NCI-H446 treated with DMSO at 0.1 percent for 48 hours (cell line): ENCODE measurements around the gene KCNAB2.

ENCODE experiments used
- DNase-seq: peaks from one replicate; lab custom pipeline; 2025; lab: John Stamatoyannopoulos, UW

The KCNAB2 gene

DNA sequence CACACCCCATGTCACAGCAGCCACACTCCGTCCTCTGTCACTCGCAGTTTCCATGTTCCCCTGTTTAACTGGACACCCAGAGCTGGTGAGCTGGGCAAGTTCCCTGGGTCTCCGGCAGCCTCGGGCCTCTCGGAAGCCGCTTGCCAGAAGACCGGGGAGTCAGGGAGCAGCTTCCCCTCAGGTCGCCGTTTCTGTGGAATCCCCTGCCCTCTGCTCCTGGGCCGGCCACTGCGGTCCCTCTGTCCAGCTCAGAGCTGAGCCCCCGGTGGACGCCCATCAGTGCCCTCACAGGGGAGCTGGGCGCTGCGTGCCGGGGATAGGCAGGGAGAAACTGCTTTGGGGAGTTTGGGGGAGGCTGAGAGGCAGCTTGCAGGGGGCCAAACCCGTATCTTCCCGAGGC, 37.7 kb downstream of the KCNAB2 start:
- DNase-seq = no peak

DNA sequence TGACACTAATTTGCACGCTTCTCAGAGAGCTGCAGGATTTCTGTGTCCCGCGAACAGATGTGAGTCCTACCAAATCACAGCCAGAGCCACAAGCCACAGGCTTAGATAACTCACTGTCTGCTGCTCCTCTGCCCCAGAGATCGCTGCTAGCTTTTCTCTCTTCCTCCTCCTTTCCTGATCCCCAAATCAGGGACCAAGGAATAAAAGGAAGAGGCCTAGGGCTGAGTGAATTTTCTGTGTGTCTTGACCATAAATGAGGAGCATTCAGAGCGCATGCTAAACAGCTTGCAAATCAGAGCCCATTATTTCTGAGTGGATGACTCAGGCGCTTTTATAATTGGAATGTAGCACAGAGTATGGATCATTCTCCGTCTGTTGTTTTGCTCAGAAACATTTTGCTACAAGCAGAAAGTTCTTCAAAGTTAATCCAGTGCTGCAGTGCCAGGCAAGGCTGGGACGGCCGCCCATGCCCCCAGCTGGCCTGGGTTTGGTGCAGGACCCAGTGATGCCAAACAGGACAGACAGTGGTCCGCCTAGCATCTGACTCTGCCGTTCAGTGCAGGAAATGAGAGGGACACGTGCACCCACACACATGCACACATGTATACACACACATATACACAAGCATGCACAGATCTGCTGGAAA, 38.2 kb downstream of the KCNAB2 start:
- peak; percentile 87 for DNase-seq

DNA sequence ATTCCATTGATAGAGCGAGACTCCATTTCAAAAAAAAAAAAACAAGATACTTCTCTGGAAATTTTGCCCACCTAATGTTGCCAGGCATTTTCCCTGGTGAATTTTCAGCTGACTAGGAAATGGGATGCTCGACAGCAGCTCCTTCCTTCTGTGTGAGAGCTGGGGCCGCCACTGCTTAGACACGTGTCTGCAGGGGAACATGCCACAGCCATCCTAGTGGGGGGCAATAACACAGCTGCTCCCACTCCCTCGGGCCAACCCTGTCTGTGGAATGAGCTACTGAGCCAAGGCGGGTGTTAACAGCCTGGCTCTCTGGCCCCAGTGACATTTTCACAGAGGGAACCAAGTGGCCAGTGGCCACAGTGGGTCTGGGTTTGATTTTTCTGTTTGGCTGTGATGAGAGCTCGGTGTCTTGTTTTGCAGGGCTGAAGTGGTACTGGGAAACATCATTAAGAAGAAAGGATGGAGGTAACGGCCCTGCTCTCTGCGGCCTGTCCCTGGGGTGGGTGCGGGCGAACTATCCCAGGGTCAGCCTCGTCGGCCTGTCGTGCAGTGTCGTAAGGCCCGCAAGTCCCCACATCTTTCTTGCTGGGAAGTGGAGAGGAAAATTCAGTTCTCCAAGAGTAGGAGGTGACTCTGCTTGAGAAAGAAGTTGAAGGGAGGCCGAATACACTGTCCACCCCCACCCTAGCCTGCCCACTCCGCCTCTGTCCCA, 39.2 kb downstream of the KCNAB2 start:
- DNase-seq = no peak

DNA sequence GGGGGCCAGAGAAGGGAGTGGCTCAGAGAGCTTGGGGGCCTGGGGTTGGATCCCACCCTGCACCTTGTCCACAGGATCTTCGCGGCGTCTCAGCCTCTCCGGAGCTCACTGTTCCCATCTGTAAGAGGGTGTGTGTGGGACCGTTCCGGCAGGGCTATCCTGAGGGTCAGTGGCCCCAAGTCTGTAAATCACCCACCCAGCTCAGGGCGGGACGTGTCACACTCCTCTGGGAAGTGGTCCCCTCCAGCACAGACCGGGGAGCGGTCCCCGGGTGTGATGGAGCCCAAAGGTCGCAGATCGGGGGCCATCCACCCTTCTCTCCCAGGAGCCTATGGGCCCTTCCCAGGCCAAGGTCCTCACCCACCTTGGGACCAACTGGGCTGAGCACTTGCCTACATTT, 40.0 kb downstream of the KCNAB2 start:
- no peak for DNase-seq

DNA sequence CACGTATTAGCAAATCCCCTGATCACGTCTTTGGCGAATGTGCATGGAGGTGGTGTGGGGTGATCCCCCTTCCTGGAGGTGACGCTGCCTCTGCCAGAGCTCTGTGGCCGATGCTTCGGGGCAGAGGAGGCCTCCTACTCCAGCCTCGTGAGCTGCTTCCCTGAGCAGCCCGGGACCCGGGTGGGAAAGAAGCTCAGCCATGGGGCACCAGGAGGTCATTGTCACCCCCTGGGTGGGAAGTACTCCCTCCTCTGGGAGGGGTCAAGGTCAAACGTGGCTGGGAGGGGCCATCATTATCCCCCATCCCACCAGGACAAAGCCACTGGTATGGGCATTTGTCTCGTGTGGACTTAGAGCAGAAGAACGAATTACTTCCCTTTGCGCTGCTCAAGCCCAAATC, 40.7 kb downstream of the KCNAB2 start:
- no peak for DNase-seq

DNA sequence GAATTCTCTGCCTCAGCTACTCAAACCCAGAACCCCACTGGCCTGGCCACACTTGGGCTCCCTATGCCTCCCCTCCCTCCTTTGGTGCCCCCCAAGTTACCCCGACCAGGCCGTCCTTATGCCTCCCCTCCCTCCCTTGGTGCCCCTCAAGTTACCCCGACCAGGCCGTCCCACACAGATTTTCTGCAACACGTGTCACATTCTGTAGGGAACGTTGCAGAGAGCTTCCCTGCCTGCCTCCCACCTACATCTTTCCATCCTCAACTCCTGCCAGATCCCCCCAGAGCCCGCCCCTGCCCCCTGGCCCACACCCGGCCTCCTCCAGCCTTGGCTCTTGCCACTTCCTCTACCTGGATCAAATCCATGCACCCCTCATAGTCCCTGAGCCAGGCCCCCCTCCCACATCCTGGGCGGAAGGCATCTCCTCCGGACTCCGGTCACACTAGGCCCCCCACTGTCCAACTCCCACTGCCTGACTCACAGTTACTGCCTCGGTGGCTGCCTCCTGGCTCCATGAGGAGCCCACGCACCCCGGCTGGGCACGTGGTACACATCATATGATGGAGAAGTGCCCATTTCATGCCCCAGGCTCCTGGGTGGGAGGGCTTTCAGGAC, 41.2 kb downstream of the KCNAB2 start:
- DNase-seq = no peak

DNA sequence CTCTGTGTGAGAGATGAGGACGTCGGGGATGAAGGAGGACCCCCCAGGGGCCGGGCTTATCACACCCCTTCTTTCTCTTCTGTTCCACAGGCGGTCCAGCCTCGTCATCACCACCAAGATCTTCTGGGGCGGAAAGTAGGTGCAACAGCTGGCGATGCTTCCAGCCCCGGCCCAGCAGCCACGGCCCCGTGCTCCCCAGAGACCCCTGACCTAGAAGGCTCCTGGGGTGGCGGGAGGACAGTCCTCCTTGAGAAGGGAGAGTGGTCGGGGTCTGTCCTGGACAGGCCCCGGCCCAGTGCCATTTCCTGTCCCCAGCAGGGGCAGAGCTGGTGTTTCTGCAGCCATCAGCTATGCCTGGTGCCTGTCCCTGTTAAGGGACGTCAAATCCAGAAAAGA, 41.7 kb downstream of the KCNAB2 start:
- no peak for DNase-seq

DNA sequence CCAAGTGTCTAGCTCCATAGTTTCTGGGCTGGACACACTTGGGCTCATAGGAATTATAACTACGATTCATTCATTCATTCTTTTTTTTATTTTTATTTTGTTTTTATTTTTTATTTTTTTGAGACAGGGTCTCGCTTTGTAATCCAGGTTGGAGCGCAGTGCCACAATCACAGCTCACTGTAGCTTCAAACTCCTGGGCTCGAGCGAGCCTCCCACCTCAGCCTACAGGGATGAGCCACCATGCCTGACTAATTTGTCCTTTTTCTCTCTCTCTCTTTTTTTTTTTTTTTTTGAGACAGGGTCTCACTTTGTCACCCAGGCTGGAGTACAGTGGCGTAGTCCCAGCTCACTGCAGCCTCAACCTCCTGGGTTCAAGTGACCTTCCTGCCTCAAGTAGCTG, 42.3 kb downstream of the KCNAB2 start:
- no peak for DNase-seq

DNA sequence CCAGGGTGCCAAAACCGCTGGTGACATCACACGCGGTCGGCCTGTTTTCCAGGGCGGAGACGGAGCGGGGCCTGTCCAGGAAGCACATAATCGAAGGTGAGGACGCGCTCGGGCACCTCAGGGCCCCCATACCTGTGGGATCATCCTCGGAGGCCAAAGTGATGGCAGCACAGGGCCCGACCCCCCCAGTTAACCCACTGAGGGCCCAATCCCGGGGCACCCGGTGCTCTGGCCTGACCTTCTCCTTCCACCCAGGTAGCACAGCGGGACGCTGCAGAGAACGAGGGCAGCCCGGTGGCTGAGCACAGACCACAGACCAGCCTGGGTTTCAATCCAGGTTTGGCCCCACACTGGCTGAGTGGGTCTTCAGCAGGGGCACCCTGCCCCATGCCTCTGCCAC, 43.3 kb downstream of the KCNAB2 start:
- no peak for DNase-seq

DNA sequence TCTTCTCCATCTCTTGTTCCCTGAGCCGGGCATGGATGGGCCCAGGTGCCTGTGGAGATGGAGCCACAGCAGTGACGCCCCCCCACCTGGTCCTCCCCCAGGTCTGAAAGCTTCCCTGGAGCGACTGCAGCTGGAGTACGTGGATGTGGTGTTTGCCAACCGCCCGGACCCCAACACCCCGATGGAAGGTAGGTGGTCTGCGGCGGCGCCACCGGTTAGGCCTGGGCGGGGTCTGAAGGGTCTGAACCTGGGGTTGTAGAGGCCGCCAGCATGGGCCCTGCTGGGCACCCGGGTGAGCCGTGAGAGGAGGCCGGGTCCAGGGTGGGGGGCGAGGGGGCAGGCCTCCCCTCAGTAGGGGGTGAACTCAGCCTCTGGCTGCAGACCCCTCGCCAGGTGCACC, 44.6 kb downstream of the KCNAB2 start:
- DNase-seq = no peak

DNA sequence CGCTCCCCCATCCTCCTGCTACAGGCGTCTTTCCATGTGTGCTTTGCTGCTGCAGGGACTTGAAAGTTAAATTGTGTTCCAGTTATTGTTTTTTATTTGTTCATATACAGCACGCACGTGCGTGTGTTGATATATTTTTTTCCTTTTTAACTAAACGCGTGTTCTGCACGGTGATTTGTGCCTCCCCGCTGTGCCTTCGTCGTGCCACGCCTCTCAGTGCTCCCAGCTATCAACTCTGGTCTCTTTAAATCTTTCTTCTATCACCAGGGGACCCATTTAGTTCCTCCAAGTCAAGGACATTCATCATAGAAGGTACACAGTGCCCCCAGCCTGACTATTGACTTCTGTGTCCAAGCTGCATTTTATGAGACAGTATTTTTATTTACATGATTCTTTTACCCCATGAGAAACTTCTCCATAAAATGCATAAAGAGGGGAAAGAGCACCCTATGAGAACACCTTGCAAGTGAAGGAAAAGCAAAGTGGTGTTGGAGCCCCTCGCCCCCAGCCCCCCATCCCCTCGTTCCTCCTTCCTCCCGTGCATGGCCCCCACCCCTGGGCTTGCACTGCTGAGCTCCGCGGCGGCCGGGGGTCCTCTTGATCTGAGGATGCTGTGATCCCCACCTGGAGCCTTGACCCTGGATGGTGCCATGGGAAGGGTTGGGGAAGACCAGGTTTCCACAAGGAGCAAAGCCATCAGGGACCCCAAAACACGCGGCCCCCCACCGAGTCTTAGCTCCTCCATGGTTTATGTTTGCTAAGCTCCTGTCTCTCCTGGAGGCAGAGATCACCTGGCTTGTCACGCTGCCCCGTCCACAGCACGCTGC, 45.5 kb downstream of the KCNAB2 start:
- no peak for DNase-seq

DNA sequence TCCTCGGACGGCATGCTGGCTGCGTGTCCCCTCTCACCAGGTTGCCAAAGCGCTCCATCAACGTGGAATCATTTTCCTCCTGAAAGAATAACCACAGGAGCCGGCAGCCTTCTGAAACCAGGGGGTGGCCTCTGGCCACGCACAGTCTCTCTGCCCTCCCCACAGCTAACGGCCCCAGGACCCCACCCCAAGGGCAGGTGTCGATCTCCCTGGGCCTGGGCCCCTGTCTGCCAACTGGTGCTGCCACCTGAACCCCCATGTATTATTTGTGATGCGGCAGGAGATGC, 46.1 kb downstream of the KCNAB2 start:
- no peak for DNase-seq

DNA sequence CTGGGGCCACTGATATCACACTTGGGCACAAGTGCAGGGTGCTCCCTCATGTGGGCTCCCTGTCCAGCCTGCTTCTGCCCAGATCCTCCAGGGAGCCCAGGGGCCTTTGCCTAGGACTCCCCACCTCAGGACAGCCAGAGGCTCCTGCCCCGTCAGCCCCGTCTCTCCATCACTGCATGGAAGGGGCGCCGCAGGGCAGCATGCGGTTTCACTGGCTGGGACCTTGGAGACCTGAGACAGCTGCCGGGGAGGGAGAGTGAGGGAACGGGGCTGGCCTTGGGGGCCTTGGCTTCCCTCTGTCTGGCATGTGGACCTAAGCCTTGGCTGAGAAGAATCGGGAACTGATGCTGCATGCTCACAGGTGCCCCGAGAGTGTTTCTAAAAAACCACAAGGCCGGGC, 46.5 kb downstream of the KCNAB2 start:
- DNase-seq = no peak

DNA sequence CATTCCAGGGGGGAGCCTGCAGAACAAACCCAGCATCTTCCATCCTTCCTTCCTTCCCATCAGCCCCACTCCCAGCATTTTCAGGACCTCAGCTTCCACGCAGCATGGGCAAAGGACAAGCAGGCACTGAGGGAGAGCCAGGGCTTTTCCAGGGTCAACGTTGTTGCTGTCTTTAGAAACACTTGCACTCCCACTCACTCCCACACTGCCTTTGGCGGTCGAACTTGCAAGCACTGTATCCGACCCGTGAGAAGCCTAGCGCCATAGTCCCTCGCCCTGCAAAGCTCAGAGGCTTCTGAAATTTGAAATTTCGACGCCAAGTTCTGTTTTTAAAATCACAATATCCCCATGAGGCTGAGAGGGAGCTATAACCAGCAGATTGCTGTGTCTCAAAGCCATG, 47.4 kb downstream of the KCNAB2 start:
- no peak for DNase-seq

DNA sequence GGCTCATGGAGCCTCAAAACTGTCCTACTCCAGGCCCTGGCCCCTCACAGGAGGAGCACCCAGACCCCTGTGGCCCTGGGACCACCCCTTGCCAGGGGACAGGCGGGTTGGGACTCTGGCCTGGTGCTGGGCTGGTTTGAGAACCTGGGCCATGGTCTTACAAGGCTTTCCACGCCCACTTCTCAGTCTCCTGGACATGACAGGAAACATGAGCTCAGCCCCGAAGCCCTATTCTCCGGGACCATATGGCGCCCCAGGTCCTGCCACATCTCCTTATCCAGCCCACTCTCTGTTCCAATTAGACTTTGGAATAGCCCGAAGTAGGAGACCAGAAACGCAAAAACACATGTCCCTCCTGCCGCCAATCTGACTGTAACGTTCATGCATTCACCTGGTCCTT, 47.9 kb downstream of the KCNAB2 start:
- DNase-seq = no peak

DNA sequence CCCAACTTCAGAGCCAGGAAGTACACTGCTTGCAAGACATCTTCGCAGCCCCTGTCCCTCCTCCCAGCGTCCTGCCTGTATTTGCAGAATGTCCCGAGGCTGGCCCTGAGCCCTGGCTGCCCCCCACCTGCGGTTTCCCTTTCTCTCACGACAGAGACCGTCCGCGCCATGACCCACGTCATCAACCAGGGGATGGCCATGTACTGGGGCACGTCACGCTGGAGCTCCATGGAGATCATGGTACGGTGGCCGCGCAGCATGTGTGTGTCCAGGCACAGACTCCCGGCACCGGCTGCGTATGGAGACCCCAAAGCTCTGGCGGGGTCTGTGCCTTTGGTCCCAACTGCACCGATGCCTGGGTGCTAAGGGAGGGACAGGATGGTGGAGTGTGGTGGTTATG, 48.6 kb downstream of the KCNAB2 start:
- no peak for DNase-seq

DNA sequence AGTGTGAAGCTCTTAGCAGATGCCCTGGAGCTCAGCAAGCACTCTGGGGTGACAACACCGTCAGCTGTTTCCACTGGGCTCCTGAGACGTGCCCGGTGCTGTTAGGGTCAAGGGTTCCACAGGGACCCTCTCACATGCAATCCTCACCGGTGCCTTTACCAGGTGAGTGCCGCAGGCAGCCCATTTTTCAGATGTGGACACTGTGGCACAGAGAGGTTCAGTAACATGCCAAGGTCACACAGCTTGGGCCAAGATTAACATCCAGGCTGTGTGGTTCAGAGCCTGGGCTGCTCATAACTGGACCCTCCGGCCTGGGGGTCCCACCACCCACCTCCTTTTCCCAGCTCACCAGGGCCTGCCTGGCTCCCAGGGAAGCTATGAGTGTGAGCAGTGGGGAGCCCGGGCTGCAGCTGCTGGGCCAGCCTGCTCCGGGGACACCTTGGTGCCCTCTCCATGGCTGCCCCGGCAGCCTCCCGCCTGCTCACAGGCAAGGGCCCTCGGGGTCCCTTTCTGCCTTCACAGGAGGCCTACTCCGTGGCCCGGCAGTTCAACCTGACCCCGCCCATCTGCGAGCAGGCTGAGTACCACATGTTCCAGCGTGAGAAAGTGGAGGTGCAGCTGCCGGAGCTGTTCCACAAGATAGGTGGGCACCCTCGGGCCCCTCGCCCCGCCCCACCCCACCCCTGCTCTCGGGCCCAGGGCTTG, 49.3 kb downstream of the KCNAB2 start:
- no peak for DNase-seq

DNA sequence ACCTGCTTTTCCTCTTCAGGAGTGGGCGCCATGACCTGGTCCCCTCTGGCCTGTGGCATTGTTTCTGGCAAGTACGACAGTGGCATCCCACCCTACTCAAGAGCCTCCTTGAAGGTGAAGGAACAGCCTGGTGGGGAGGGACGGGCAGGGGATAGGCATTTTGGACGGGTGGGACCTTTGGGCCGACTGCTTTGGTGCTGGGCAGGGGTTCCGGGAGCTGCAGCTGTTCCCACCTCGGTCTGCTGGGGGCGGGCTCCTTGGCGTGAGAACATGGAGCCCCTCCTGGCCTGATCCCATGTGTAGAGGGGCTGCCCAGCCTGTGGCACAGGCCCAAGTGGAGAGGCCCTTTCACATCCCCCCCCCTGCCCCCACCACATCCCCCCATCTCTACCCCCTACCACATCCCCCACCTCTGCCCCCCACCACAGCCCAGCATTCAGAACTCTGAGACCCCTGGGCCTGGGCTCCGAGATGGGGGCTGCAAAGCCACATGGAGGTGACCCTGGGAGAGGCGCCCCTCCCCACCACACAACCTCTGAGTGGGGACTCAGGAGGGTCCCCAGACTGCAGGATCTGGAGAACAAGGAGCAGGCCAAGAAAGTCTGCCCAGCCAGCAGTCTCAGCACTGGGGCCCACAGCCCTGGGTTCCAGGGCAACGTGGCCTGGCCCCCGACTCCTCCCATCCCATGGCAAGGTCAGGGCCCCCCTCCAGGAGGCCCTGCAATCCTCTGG, 50.0 kb downstream of the KCNAB2 start:
- no peak for DNase-seq

DNA sequence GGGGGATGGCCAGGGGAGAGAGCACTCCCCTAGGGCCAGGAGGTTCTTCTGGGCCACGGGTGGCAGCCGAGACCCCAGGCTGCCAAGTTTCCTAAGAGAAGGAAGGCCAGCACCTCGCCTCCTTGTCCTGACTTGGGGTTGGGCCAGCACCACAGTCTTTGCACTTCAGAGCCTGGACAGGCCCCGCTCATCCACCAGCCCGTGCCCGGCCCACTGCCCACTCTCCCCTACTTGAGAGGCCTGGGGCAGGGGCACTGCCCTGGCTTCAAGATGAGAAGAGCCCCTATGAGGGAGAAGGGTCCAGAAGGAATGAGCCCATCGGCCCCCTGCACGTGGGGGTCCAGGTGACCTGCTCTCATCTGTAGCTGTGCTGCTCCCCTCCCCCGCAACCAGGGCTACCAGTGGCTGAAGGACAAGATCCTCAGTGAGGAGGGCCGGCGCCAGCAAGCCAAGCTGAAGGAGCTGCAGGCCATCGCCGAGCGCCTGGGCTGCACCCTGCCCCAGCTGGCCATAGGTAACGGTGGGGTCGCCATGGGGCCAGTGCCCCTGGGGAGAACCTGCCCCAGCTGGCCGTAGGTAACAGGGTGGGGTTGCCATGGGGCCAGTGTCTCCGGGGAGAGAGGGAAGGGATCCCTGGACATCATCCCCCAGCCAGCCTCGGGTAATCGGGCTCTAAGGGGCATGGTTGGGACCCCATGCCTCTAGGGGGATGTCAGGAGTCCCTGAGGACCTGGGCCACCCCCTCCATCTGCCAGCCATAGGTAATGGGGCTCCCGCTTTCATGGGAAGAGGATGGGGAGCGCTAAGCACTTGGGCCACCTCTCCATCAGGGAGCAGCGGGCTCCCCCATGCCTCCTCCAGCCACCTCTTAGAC, 50.8 kb downstream of the KCNAB2 start:
- no peak for DNase-seq

DNA sequence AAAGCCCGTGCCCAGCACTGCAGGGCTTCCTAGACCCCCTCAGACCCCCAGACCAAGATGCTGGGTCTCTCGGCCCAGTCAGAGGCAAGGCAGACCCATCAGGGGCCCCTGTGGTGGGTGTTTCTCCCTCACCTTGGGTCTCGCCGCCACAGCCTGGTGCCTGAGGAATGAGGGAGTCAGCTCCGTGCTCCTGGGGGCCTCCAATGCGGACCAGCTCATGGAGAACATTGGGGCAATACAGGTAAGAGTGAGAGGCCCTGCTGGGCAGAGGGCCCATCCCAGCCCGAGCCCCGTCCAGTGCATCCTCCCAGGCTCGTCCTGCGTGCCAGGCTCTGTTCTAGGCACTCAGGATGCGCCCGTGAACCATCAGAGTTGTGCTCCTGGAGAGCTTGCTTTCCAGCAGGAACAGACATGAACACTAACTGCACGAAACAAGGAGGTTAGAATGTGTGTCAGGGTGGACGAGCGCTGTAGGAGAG, 51.5 kb downstream of the KCNAB2 start:
- no peak for DNase-seq

DNA sequence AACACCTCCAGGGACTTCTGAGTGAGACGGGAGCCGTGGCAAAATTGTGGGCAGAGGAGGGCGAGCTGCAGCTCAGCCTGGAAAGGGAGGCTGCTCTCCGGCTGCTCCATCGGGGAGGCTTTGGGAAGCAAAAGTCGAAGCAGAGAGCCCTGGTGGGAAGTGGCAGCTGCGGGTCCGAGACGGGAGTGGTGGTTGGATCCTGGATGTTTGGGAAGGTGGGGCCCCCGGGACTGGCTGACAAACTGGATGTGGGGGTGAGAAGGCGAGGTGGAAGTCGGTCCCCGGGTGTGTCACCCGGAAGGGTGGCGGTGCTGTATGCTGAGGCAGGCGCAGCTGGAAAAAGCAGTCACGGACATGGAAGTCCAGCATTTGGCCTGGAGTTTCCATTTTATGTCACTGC, 52.1 kb downstream of the KCNAB2 start:
- DNase-seq = no peak
